IMR-90 (cell line): ENCODE data around the gene GABBR2. TPM values are rescaled to one million over a fixed set of nuclear protein-coding genes. Genes with fewer than 3 reads are reported as not detected.
"Not testable (repeated sequence)": the region's sequence is repeated elsewhere in the genome, so short reads cannot be mapped to it uniquely, and the experiment has no call there.

Experiments used
- ATAC-seq: fragments of 200-7000 bp; cut with Tn5 transposase; 2 replicates; pipeline ENCODE4 v1.9.1; 2020; ENCODE audit warnings: low read depth, mild to moderate bottlenecking, moderate library complexity
- BruUV-seq: library from RNA; stranded (reverse); fragments of 400-500 nt; replicated peaks from 2 replicates; lab custom pipeline; 2021; lab: Mats Ljungman, UMichigan
- CTCF ChIA-PET: fragments of 300-600 bp; formaldehyde crosslinking; extraction: SDS; loops from one replicate; lab custom pipeline; 2021; ENCODE audit warnings: antibody characterized with exemption; lab: Yijun Ruan, JAX
- POLR2A ChIA-PET: fragments of 300-600 bp; sonication (Branson Sonifier 250); formaldehyde crosslinking; loops from one replicate; lab custom pipeline; 2022; ENCODE audit warnings: antibody characterized with exemption; ENCODE audit not compliant: unreplicated experiment; lab: Charles Lee
- DNase-seq: peaks from one replicate; pipeline ENCODE4 v3.0.0; 2013
- H2AFZ ChIP-seq: replicated peaks from 2 replicates; pipeline ENCODE3; 2013; ENCODE audit warnings: low read length, mild to moderate bottlenecking; ENCODE audit not compliant: poor library complexity
- H2AK5ac ChIP-seq: 2 replicates; pipeline ENCODE4 v1.6.1; 2013; ENCODE audit warnings: low read depth, low read length, inconsistent platforms
- H2AK9ac ChIP-seq: replicated peaks from 2 replicates; pipeline ENCODE3; 2013; ENCODE audit warnings: mild to moderate bottlenecking, low read depth, low read length, moderate library complexity; ENCODE audit not compliant: poor library complexity
- H2BK120ac ChIP-seq: 2 replicates; pipeline ENCODE4 v1.6.1; 2013; ENCODE audit warnings: low read depth, low read length, inconsistent platforms
- H2BK15ac ChIP-seq: 3 replicates; pipeline ENCODE4 v1.6.1; 2013; ENCODE audit warnings: low read depth, low read length, inconsistent platforms
- H2BK20ac ChIP-seq: 2 replicates; pipeline ENCODE4 v1.6.1; 2013; ENCODE audit warnings: low read depth, mild to moderate bottlenecking, inconsistent platforms, low read length, moderate library complexity
- H2BK5ac ChIP-seq: 2 replicates; pipeline ENCODE4 v1.6.1; 2013; ENCODE audit warnings: mild to moderate bottlenecking, low read depth, low read length, inconsistent platforms; ENCODE audit not compliant: poor library complexity, severe bottlenecking
- H3K14ac ChIP-seq: replicated peaks from 2 replicates; pipeline ENCODE4 v1.6.1; 2013; ENCODE audit warnings: low read depth, low read length, inconsistent platforms
- H3K18ac ChIP-seq: 2 replicates; pipeline ENCODE4 v1.6.1; 2013; ENCODE audit warnings: low read depth, low read length, control low read depth
- H3K23ac ChIP-seq: 2 replicates; pipeline ENCODE4 v1.6.1; 2013; ENCODE audit warnings: low read depth, low read length, inconsistent platforms
- H3K27ac ChIP-seq: 2 replicates; pipeline ENCODE4 v1.5.1; 2013; ENCODE audit warnings: mild to moderate bottlenecking, control low read depth, low read length; ENCODE audit not compliant: insufficient read depth
- H3K27me3 ChIP-seq: 2 replicates; pipeline ENCODE4 v1.6.1; 2013; ENCODE audit warnings: low read length; ENCODE audit not compliant: control insufficient read depth, insufficient read depth
- H3K36me3 ChIP-seq: 2 replicates; pipeline ENCODE4 v1.6.1; 2013; ENCODE audit warnings: low read length, mixed read lengths; ENCODE audit not compliant: control insufficient read depth, insufficient read depth
- H3K4ac ChIP-seq: 2 replicates; pipeline ENCODE4 v1.6.1; 2013; ENCODE audit warnings: low read depth, low read length, inconsistent platforms
- H3K4me1 ChIP-seq: 2 replicates; pipeline ENCODE4 v1.6.1; 2013; ENCODE audit warnings: low read length, mixed read lengths; ENCODE audit not compliant: control insufficient read depth, insufficient read depth
- H3K4me2 ChIP-seq: 2 replicates; pipeline ENCODE4 v1.6.1; 2013; ENCODE audit warnings: low read depth, mild to moderate bottlenecking, control low read depth, low read length, moderate library complexity
- H3K4me3 ChIP-seq: 2 replicates; pipeline ENCODE4 v1.5.1; 2013; ENCODE audit warnings: low read depth, mild to moderate bottlenecking, control low read depth, low read length, moderate library complexity; ENCODE audit not compliant: insufficient read depth
- H3K56ac ChIP-seq: 2 replicates; pipeline ENCODE4 v1.6.1; 2013; ENCODE audit warnings: low read length, inconsistent platforms; ENCODE audit not compliant: insufficient read depth; ENCODE audit errors: extremely low read depth
- H3K79me1 ChIP-seq, 2 experiments: 2 replicates each; pipeline ENCODE4 v1.6.1; 2013; ENCODE audit warnings: low read length in 2 of 2, inconsistent platforms in 1 of 2, low read depth in 1 of 2
- H3K9ac ChIP-seq: 2 replicates; pipeline ENCODE4 v1.6.1; 2013; ENCODE audit warnings: low read depth, low read length, control low read depth
- H3K9me1 ChIP-seq: 2 replicates; pipeline ENCODE4 v1.6.1; 2013; ENCODE audit warnings: low read length, inconsistent platforms; ENCODE audit not compliant: insufficient read depth
- H3K9me3 ChIP-seq: 2 replicates; pipeline ENCODE4 v1.6.1; 2013; ENCODE audit warnings: low read length; ENCODE audit not compliant: control insufficient read depth, insufficient read depth
- H4K20me1 ChIP-seq: 2 replicates; pipeline ENCODE4 v1.6.1; 2013; ENCODE audit warnings: low read length, inconsistent platforms; ENCODE audit not compliant: insufficient read depth
- H4K5ac ChIP-seq: 2 replicates; pipeline ENCODE4 v1.6.1; 2013; ENCODE audit warnings: mild to moderate bottlenecking, low read depth, low read length, control low read depth
- H4K8ac ChIP-seq, 2 experiments: 2 replicates each; pipeline ENCODE4 v1.6.1; 2013; ENCODE audit warnings: low read depth in 2 of 2, low read length in 2 of 2, control low read depth in 1 of 2, inconsistent platforms in 1 of 2
- H4K91ac ChIP-seq: 2 replicates; pipeline ENCODE4 v1.6.1; 2013; ENCODE audit warnings: low read depth, low read length, inconsistent platforms; ENCODE audit not compliant: insufficient read depth
- WGBS, 2 experiments: methylation state at CpG; one replicate each; pipeline versions ENCODE4 v1.1.5 to v1.1.7; 2013; ENCODE audit warnings: missing lambda C conversion rate in 2 of 2; ENCODE audit not compliant: insufficient read length in 1 of 2; ENCODE audit errors: extremely low coverage in 2 of 2; 5-methylcytosine and 5-hydroxymethylcytosine counted together
- dilution Hi-C: fragments of 300-500 bp; cut with HindIII; formaldehyde crosslinking; loops from one replicate; pipeline ENCODE4 v1.14.3; 2018; ENCODE audit warnings: low sequenced_read_pairs; ENCODE audit not compliant: unreplicated experiment
- in situ Hi-C: fragments of 300-500 bp; cut with MboI; formaldehyde crosslinking; loops from 3 replicates; pipeline ENCODE4 v1.14.3; 2019; ENCODE audit warnings: low sequenced_read_pairs, inconsistent platforms, mixed read lengths
- intact Hi-C: fragments of 100-400 bp; cut with micrococcal nuclease; formaldehyde crosslinking; loops from 2 replicates; pipeline ENCODE4 v1.10.0; 2022
- polyA plus RNA-seq, 3 experiments: library from polyadenylated mRNA; depleted of rRNA; stranded (reverse); fragments of >200 nt; gene quantifications; 2 replicates each; pipeline ENCODE4 v1.2.3, GENCODE V29; 2012; ENCODE audit warnings: low replicate concordance in 1 of 3
- total RNA-seq: library from RNA; depleted of rRNA; stranded (reverse); fragments of >200 nt; gene quantifications from 2 replicates; pipeline ENCODE4 v1.2.3, GENCODE V29; 2012

Gene GABBR2
- total and polyA plus RNA-seq, 2 of the 4 experiments (the other 2 are of a cell fraction), result 14.2 to 20.3 TPM

DNA sequence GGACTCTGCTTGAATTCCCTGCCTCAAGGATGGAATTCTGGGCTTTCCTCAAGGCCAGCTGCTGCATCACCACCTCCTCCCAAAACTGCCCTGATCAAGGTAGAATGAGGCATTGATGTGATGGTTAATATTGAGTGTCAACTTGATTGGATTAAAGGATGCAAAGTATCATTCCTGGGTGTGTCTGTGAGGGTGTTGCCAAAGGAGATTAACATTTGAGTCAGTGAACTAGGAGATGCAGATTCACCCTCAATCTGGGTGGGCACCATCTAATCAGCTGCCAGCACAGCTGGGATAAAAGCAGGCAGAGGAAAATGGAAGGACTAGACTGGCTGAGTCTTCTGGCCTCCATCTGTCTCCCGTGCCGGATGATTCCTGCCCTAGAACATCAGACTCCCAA lies 23.9 kb downstream of the GABBR2 start:
- BruUV-seq, H3K9me1 ChIP-seq, H3K4me3 ChIP-seq, H3K9ac ChIP-seq, H3K18ac ChIP-seq, dilution Hi-C loops, POLR2A ChIA-PET, H2BK15ac ChIP-seq, intact Hi-C loops, H4K5ac ChIP-seq, H2AK5ac ChIP-seq, H4K8ac ChIP-seq, H2AFZ ChIP-seq, H3K4me1 ChIP-seq, H3K27ac ChIP-seq, DNase-seq, H3K27me3 ChIP-seq, H2BK20ac ChIP-seq, H2AK9ac ChIP-seq, H3K36me3 ChIP-seq, H3K14ac ChIP-seq, H3K56ac ChIP-seq, in situ Hi-C loops, H2BK120ac ChIP-seq, H3K9me3 ChIP-seq, H4K91ac ChIP-seq, H3K4ac ChIP-seq, H2BK5ac ChIP-seq, ATAC-seq, H3K23ac ChIP-seq, H3K4me2 ChIP-seq: not testable (repeated sequence)
- CTCF ChIA-PET, result interaction anchor here (0.6 kb wide), 1 partner anchor 194 kb away, joined by 5 read pairs; no protein-coding TSS in a partner anchor
- Histone ChIP-seq H4K20me1 (peaks cover 22% of the 10 kb centered on the region), H3K79me1 (peaks cover 0 to 34% of the 10 kb centered on the region in 2 experiments; a peak in 3 of 4 replicates)
- WGBS, 2 experiments, result no CpG with 5 or more reads among the region's 2 CpGs
